8988T (cell line): Measurements from ENCODE around the gene METTL14.
A peak's percentile ranks its signal among the peaks of the same experiment; 100 is the strongest.
"Not testable (repeated sequence)": the region's sequence is repeated elsewhere in the genome, so short reads cannot be mapped to it uniquely, and the experiment has no call there.

Source experiments
- DNase-seq: peaks from one replicate; pipeline ENCODE4 v3.0.0; 2011

METTL14 gene

DNA sequence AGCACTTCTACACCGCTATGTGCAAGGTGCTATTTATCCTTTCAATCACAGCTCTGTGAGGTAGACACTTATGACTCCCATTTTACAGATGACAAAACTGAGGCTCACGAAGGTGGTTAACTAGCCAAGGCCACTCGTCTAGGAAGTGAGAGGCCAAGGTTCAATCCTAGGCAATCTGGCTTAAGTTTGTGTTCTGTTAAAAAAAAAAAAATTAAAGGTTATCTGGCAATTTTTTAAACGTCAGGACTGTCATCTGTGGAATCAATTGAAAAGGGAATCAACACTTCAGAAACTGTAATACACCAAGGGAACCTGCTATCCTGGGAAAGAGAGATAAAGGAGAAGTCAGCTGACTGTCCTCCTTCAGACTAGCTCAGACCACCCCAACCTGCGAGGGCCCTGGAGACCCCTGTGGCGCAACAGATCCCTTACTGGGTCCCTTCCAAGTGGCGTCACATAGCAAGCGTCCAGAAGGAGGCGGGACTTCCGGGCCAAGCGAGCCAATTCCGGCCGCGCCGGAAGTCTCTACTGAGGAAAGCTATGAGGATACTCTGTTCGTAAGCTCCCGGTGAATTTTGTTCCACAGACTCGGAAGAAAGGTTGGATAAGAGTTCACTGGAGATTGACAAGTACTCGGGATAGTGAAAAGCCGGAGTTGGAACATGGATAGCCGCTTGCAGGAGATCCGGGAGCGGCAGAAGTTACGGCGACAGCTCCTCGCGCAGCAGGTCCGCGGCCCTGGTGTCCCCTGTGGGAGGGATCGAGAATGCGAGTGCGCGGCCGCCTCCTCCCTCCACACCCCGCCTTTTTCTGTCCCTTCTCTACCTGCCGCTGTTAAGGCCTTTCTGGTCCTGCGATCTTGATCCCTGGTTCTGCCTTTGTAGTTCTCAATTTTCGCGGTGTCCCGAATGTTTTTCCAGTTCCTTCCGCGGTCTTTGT is at the start of gene METTL14:
METTL14 (plus strand) TSS at position 520 of the 939 bp plus-strand sequence; CDS start at position 663, 143 bp downstream.
- DNase-seq: peak; percentile 23

DNA sequence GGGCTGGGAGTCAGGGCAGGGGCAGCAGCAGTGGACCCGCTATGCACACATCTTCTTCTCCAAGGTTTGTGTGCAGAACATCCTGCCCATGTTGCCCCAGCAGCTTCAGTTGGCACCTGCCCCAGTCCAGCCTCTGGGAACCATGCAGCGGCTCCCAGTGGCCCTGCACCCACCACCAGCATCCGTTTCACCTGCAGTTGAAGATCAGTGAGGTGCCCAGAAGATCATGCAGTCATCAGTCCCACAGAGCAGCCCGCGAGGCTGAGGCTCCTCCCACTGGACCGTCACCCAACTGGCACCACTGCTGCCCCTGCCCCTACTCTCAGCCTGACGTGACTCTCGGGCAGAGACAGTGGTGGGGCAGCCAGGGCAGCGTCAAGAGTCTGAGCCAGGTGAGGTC is 49.1 kb upstream of the METTL14 start:
- not testable (repeated sequence) for DNase-seq

DNA sequence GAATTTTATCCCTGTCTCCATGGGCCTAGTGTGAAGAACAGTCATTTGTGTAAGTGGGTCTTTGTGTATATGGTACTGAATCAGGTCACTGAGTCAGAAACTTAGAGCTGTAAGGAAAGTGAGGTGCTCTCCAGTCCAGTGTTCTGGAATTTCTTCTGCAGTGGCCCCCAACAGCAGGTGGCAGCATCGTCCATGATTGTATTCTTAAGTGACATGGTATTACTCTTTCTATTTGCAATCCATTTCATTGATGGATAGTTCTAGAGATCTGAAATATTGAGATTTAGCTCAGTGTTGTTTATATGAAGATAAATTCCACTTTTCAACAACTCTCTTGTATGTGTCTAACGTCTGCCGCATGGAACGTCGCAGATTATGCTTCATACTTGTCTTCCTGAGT is 20.5 kb upstream of the METTL14 start:
- not testable (repeated sequence) for DNase-seq

DNA sequence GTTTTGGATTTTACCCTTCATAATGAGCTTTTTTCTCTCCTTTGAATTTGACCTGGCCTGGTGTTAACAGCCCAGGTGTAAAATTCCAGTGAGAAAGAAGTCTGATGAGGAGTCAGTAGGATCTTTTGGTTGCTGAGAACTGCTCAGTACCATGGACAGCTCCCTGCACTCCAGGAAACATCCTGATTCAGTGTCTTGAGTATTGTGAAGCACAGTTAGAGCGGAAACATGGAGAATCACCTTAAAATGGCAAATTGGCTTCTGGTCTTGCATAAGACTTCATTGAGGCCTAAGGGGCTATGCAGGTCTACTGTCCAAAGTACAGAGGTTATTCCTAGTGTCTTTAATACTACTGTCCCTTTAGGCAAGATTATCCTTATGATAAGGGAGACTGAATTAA is 16.0 kb upstream of the METTL14 start:
- not testable (repeated sequence) for DNase-seq

DNA sequence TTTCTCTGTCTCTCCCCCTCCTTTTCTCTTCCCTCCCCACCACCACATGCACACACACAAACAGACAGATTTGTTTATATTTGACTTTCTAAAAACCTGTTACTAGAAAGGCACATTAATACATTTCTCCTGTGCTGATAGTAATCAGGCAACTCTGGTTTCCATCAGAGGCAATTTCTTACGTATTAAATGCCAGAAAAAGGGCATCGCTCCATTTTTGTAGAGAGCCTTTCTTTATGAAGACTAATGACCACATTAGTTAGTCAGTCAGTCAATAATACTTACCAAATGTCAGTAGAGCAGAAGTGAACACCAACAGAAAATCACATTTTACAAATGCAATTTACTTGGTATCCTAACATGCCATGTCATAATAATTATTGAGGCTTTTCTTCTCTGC is 14.2 kb upstream of the METTL14 start:
- DNase-seq: not testable (repeated sequence)

DNA sequence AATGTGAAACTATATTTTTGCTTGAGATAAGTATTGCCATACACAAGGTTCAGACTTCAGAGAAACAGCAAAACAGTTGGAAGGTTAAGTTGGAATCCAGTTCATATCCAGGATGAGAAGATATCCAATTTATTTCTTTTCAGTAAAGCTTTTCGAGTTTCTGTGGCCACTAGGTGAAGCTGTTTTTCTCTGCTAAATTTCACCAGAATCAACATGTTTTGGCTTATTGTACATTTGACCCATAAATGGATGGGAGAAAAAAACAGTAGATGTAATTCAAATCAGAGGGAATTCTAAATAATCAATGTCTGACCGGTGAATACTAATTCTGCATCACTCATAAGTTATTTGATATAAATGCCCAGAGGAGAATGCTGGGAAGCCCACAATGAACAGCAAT is 9.1 kb upstream of the METTL14 start:
- DNase-seq: no peak

GRCh38 chr4:118680808-118681207 is 4.4 kb upstream of the METTL14 start:
- DNase-seq: no peak

- DNase-seq: no peak
These were observed 2.3 kb upstream of the METTL14 start for GRCh38 chr4:118682928-118683327.

GRCh38 chr4:118683513-118683912 is 1.7 kb upstream of the METTL14 start:
- DNase-seq: no peak

- DNase-seq: no peak
These were observed 17.9 kb downstream of the METTL14 start for GRCh38 chr4:118703118-118703517.

GRCh38 chr4:118711052-118711451 is 25.9 kb downstream of the METTL14 start:
- DNase-seq: no peak

DNA sequence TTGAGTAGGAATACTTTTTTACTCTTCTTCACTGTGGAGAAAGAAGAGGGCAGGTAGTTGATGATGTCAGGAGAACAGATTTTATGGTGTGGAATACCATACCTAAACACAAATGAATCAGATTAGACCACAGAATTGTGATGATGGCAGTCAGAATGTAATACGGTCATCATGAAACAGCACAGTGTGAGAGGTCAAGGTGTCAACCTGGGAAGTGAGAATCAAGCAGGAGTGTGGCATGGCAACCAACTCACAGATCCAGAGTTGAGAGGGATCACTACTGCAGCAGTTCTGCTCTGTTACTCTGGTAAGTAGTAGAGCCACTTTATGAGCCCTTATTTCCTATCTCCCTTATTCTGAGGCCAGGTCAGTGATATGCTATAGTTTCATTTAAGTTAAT is 27.7 kb downstream of the METTL14 start:
- DNase-seq: no peak

DNA sequence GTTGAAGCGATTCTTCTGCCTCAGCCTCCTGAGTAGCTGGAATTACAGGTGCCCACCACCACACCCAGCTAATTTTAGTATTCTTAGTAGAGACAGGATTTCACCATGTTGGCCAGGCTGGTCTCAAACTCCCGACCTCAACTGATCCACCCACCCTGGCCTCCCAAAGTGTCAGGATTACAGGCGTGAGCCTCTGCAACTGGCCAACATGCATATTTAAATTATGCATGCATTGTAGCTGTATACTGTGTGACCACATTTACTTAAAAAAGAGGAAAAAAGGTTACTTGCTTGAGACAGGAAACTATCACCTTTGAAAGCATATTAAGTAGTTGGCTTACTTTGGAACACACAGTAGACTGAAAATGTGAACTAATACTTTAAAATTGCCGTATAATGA is 29.5 kb downstream of the METTL14 start:
- DNase-seq: no peak

- no peak for DNase-seq
These were observed 31.1 kb downstream of the METTL14 start for GRCh38 chr4:118716304-118716703.

GRCh38 chr4:118718511-118719170 is 33.4 kb downstream of the METTL14 start:
- no peak for DNase-seq

DNA sequence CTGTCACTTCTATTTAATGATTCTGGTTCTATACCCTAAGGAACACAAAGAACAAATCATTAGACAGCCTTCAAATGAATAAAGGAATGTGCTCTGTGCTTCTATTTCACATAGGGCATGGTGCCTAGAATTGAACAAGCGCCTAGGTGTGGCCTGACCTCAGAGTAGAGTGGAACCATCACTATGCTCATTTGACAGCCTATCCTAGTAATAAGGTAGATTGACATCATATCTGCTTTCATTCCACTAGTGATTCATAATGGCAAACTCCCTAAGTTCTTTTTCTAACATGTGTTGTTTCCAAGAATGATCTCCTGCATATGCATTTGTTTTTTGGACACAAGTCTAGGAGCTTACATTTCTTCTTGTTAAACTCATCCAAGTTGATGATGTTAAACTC is 36.6 kb downstream of the METTL14 start:
- DNase-seq: no peak

- DNase-seq: no peak
These were observed 38.2 kb downstream of the METTL14 start for GRCh38 chr4:118723369-118723768.

DNA sequence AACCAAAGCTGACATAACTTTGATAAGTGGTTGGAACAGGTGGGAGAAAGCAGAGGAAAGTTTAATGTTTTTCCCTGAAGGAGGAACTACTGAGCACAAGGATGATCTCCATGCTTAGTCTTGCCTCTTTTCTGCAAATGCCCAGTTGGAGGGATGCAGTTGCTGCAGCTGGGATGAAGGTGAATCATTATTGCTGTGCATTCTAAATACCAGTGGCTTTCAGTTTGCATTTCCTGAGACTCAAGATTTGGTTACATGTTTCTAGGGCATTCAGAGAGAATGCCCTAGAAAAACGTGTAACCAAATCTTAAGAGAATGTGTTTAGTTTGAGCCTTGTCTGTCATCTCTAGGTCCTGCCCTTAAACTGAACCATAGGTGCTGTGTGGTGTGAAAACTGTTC is 42.2 kb downstream of the METTL14 start:
- no peak for DNase-seq

DNA sequence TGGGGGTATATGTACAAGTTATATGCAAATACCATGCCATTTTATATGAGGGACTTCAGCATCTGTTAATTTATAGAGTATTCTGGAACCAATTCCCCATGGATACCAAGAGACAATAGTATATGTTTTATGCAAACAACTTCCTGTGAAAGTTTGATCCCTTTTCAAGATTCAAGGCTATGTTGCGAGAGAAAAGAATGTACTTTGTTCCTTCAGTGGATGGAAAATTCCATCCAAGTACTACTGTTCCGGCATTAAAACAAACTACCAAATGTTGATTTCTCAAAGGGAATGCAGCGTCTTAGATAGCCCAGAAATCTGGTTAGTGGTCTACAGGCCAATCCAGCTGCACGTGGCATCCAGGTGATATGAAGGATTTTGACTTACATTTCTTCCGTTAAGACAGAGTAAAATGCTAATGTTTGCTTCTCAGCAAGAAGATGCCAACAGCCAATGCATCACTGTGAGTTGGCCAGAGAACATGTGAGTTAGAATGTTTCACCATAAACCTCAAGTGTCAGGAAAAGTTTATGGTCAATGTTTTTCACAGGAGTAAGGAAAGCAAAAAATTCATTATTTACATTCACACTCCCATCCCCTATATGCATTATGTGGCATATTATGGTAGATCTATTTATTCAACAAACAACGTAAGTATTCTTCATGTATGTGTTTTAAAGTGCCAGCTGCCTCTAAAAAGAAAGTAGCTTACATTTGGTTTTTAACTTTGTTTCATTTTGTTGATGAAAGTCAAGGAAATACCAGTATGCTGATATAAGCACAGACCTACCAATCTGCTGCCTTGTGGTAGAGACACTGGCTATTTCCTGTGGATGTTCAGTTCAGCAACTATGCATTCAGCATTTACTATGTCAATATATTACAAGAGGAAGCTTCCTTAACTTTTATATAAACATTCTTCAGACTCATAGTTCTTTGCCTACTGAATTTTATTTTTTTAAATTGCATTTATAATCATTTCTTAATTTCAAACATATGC is 44.4 kb downstream of the METTL14 start:
- DNase-seq: no peak

GRCh38 chr4:118730683-118731082 is 45.5 kb downstream of the METTL14 start:
- DNase-seq: no peak

GRCh38 chr4:118732591-118733330 is 47.6 kb downstream of the METTL14 start:
- no peak for DNase-seq
